NCI-H2227 (cell line): ENCODE data around the gene SLC25A39.

Experiments
- DNase-seq: peaks from one replicate; lab custom pipeline; 2025; ENCODE audit not compliant: unreplicated experiment; lab: John Stamatoyannopoulos, UW

SLC25A39 gene

DNA sequence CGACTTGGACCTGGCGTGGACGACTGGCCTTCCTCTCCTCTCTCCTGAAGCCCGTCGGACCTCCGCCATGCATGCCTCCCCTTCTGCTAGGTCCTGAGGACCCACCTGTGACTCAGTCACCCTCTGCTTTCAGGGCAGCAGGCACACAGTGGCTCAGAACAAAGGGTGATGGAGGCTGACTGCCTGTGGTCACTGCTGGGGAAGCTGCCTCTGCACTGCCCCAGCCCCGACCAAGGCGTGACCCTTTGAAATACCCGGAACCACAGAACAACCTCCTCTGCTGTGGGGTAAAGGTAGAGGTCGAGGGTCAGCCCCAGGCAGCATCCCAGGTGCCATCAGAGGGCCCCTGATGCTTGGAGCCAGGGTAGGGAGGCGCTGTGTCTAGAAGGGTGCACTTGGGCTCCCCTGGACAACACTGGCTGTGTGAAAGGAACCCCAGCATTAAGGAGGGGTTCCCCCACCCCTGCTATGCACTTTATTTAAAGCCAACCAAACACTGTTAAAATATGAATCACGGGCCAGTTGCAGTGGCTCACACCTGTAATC is 44.2 kb downstream of the SLC25A39 start:
- no peak for DNase-seq

DNA sequence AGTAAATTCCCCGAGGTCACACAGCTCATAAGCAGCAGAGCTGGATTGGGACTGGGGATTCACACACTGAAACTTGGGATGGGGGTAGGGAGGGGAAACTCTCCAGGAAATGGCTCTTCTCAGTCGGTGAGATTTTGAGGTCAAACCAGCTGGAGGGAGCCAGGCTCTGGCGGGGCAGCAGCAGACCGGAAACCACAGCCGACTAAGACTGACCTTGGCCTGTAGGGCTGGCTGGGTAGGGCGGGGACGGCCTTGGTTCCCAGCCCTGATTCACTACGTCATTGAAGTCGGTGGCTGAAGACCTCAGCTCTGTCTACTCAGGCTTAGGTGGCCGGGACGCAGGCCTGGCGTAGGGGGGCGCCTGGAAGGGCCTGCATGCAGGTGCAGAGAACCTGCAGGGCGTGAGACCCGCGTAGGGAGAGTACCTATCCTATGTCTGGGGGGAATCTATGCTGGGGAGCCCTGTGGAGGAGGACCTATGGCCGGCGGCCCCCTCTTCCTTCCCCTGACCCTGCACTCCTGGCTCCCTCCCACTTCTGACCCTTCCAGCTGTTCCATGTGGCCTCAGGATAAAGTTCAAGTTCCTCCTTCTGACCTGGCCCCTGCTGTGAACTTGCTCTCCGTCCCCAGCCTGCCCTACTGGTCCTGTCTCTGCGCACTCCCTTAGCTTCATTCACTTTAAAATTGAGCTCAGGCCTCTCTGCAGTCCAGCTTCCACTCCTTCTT is 44.8 kb downstream of the SLC25A39 start:
- no peak for DNase-seq

DNA sequence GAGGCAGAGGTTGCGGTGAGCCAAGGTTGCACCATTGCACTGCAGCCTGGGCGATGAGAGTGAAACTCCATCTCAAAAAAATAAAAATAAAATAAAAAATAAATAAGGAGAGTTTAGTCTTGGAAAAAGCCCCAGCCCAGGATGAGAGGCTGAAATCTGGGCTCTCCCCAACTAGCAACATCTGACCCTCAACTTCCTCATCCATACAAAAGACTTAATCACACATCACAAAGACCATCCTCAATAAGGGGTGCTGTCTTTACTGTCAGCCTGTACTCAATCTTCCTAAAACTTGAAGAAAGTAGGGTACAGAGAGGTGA is 45.3 kb downstream of the SLC25A39 start:
- no peak for DNase-seq

DNA sequence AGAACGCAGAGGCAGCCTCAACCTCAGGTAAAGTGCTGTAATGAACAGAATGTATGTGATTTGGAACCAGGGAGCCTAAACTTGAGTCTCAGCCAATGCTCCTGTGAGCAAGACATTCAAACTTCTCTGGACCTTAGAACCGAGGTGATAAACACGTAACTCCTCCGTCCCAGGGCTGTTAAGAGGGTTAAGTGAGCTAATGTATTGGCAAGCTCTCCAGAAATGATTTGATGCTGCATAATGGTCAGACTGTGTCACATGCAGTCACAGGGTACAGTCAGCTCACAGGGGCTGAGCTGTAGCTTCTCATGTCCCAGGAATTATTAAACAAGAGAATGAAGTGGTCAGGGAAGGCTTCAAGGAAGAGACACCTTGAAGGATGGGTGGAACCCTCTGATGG is 46.6 kb downstream of the SLC25A39 start:
- DNase-seq, result no peak

DNA sequence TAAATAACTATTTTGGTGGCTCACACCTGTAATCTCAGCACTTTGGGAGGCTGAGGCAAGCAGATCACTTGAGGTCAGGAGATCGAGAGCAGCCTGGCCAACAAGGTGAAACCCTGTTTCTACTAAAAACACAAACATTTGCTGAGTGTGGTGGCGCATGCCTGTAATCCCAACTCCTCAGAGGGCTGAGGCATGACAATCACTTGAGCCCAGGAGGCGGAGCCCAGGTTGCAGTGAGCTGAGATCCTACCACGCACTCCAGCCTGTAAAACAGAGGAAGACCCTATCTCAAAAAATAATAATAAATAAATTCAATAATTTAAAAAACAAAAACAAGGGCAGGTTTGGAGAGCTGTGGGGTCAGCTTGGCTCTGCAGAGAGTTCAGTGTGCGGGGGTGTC is 51.0 kb downstream of the SLC25A39 start:
- DNase-seq, result no peak

DNA sequence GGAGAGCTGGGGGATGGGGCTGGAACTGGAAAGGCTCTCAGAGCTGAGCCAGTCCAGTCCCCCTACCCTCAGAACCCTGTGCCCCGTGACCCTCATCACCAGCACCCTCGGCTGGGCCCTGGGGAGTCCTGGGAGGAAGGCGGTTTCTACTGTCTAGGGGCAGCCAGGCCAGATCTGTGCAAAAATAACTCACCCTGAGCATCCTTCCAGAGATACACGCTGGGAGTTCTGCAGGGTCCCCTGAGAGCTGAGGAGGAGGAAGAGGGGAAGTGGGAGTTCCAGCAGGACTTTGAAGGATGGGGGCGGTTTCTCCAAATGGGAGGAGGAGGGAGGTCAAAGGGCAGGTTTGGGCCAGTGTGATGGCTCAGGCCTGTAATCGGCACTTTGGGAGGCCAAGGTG is 51.7 kb downstream of the SLC25A39 start:
- DNase-seq, result no peak

DNA sequence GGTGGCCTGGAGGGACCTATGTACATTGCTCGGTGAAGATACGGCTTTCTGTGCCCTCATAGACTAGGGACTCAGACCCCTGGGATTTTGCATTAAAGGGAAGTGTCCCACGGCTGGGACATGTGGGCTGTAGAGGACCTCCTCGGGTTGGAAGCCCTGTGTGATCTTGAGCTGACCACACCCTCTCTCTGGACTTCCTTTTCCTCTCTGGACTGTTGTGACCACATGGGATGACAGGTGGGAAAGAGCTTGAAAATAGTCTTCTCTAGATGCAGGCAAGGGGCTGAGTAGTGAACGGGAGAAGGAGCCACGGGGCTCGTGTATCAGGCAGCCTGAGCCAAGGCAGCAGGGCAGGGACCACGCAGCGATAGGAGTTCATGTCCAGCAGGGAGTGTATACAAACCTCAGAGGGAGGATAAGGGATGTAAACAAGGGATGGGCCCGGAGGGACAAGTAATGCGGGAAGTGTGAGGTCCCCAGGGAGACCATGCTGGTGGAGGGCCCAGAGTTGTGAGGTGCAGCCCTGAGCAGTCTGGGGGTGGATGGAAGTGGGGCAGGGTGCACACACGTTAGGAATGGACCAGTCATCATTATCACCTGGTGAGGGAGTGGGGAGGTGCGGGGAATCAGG is 52.2 kb downstream of the SLC25A39 start:
- no peak for DNase-seq
